GM19397 (cell line): ENCODE measurements around the gene PACRG.

Source experiments
- ATAC-seq: cut with Tn5 transposase; IDR thresholded peaks from one replicate; pipeline ENCODE4 v1.9.1; 2021; ENCODE audit warnings: mild to moderate bottlenecking, moderate library complexity; ENCODE audit not compliant: unreplicated experiment

PACRG gene

GRCh38 chr6:163127587-163127986 lies 399.8 kb downstream of the PACRG start:
- no peak for ATAC-seq

GRCh38 chr6:163128324-163128723 lies 400.6 kb downstream of the PACRG start:
- no peak for ATAC-seq

- ATAC-seq, result no peak
Measured at GRCh38 chr6:163132050-163132750, 404.4 kb downstream of the PACRG start.

- no peak for ATAC-seq
Measured at GRCh38 chr6:163133017-163133416, 405.2 kb downstream of the PACRG start.

- no peak for ATAC-seq
Measured at GRCh38 chr6:163133691-163134090, 405.9 kb downstream of the PACRG start.

GRCh38 chr6:163136681-163137397 lies 409.1 kb downstream of the PACRG start:
- ATAC-seq, result no peak

GRCh38 chr6:163137398-163137881 lies 409.7 kb downstream of the PACRG start:
- ATAC-seq, result no peak

GRCh38 chr6:163146036-163146435 lies 418.3 kb downstream of the PACRG start:
- ATAC-seq, result no peak

- ATAC-seq, result no peak
Measured at GRCh38 chr6:163147994-163148393, 420.2 kb downstream of the PACRG start.

GRCh38 chr6:163148451-163149278 lies 420.9 kb downstream of the PACRG start:
- ATAC-seq, result no peak

GRCh38 chr6:163149279-163149848 lies 421.6 kb downstream of the PACRG start:
- no peak for ATAC-seq

- ATAC-seq, result no peak
Measured at GRCh38 chr6:163151212-163151611, 423.4 kb downstream of the PACRG start.

GRCh38 chr6:163152701-163153100 lies 424.9 kb downstream of the PACRG start:
- ATAC-seq, result no peak

- no peak for ATAC-seq
Measured at GRCh38 chr6:163159110-163159509, 431.3 kb downstream of the PACRG start.

GRCh38 chr6:163159689-163160088 lies 431.9 kb downstream of the PACRG start:
- ATAC-seq, result no peak

- no peak for ATAC-seq
Measured at GRCh38 chr6:163162007-163162873, 434.5 kb downstream of the PACRG start.

- ATAC-seq, result no peak
Measured at GRCh38 chr6:163162874-163163213, 435.1 kb downstream of the PACRG start.

GRCh38 chr6:163164175-163164900 lies 436.6 kb downstream of the PACRG start:
- ATAC-seq, result no peak

- ATAC-seq, result no peak
Measured at GRCh38 chr6:163165155-163165910, 437.6 kb downstream of the PACRG start.
